ENCODE results near the gene ABLIM1.
A peak's percentile ranks its signal among the peaks of the same experiment; 100 is the strongest.
"Not testable (repeated sequence)": the region's sequence is repeated elsewhere in the genome, so short reads cannot be mapped to it uniquely, and the experiment has no call there.

Gene ABLIM1

GRCh38 chr10:114658175-114658574, at the start of gene ABLIM1:
ABLIM1 (minus strand) TSS chr10:114658275; CDS start chr10:114658200, 75 bp downstream.
- no peak for DNase-seq

GRCh38 chr10:114706458-114707055, 48.5 kb upstream of the ABLIM1 start:
- no peak for DNase-seq

- no peak for DNase-seq
Measured at GRCh38 chr10:114704679-114705078, 46.6 kb upstream of the ABLIM1 start.

GRCh38 chr10:114703377-114704107, 45.5 kb upstream of the ABLIM1 start:
- no peak for DNase-seq

- no peak for DNase-seq
Measured at GRCh38 chr10:114698271-114699061, 40.4 kb upstream of the ABLIM1 start.

GRCh38 chr10:114697061-114697598, 39.1 kb upstream of the ABLIM1 start:
- DNase-seq, result no peak

- DNase-seq, result not testable (repeated sequence)
Measured at GRCh38 chr10:114696301-114696700, 38.2 kb upstream of the ABLIM1 start.

GRCh38 chr10:114694752-114695151, 36.7 kb upstream of the ABLIM1 start:
- no peak for DNase-seq

GRCh38 chr10:114694062-114694461, 36.0 kb upstream of the ABLIM1 start:
- DNase-seq, result no peak

GRCh38 chr10:114691442-114691941, 33.4 kb upstream of the ABLIM1 start:
- DNase-seq, result no peak

- DNase-seq, result no peak
Measured at GRCh38 chr10:114688786-114689185, 30.7 kb upstream of the ABLIM1 start.

- peak; percentile 45 for DNase-seq
Measured at GRCh38 chr10:114687459-114687858, 29.4 kb upstream of the ABLIM1 start.

- DNase-seq, result no peak
Measured at GRCh38 chr10:114686013-114686412, 27.9 kb upstream of the ABLIM1 start.

GRCh38 chr10:114685456-114685855, 27.4 kb upstream of the ABLIM1 start:
- DNase-seq, result no peak

- DNase-seq, result peak; percentile 22
Measured at GRCh38 chr10:114684822-114685209, 26.7 kb upstream of the ABLIM1 start.

- no peak for DNase-seq
Measured at GRCh38 chr10:114684084-114684821, 26.2 kb upstream of the ABLIM1 start.

GRCh38 chr10:114683593-114683992, 25.5 kb upstream of the ABLIM1 start:
- no peak for DNase-seq

- DNase-seq, result no peak
Measured at GRCh38 chr10:114683162-114683561, 25.1 kb upstream of the ABLIM1 start.

GRCh38 chr10:114682532-114682931, 24.5 kb upstream of the ABLIM1 start:
- DNase-seq, result no peak

- no peak for DNase-seq
Measured at GRCh38 chr10:114682121-114682520, 24.0 kb upstream of the ABLIM1 start.

- peak; percentile 22 for DNase-seq
Measured at GRCh38 chr10:114681542-114681941, 23.5 kb upstream of the ABLIM1 start.

GRCh38 chr10:114680543-114681117, 22.6 kb upstream of the ABLIM1 start:
- DNase-seq, result no peak

Data from DMS153 (cell line).